ENCODE data around the gene IFRD2. TPM values are rescaled to one million over a fixed set of nuclear protein-coding genes. Genes with fewer than 3 reads are reported as not detected.

Gene IFRD2
- total RNA-seq, 1 experiment from 2014 or later: 89.5 TPM

GRCh38 chr3:50340448-50341329 is 48.5 kb upstream of the IFRD2 start, which contains the start of gene RASSF1:
Gene RASSF1, minus strand, starts transcription at chr3:50340836. Its CDS starts 31 bp downstream, at chr3:50340805.
- Mint-ChIP-seq H3K4me3 (ENCODE audit: unreplicated experiment) (peak within 1 kb of the TSS; percentile 15), H3K27ac (ENCODE audit: unreplicated experiment) (no peak within 1 kb of the TSS), H3K9me3 (ENCODE audit: unreplicated experiment) (no peaks in the 10 kb centered on the region), H3K36me3 (ENCODE audit: insufficient read depth, unreplicated experiment) (peaks cover 23% of the 10 kb centered on the region), H3K27me3 (ENCODE audit: insufficient read depth, unreplicated experiment) (no peaks in the 10 kb centered on the region), H3K4me1 (ENCODE audit: low read depth, unreplicated experiment) (peaks cover 12% of the 10 kb centered on the region)
- intact Hi-C loops (cut with micrococcal nuclease; ENCODE audit: unreplicated experiment): no loop called here
- no peaks in the 10 kb centered on the region for H3K9me3 ChIP-seq
- no peaks in the 10 kb centered on the region for H3K27me3 ChIP-seq (replicated peaks; ENCODE audit: control insufficient read depth, insufficient read depth, low read length)
- POLR2A ChIA-PET: no interaction called here
- peak within 1 kb of the TSS; percentile 37 for H3K4me3 ChIP-seq (ENCODE audit: low read depth, low read length)
- TF ChIP-seq CTCF (IDR thresholded peaks at IDR 0.05; ENCODE audit: insufficient read depth in 1 of 2, low read depth in 1 of 2, low read length in 1 of 2, severe bottlenecking in 1 of 2, unreplicated experiment in 1 of 2): no peak
- no peaks in the 10 kb centered on the region for H3K36me3 ChIP-seq (ENCODE audit: control insufficient read depth, insufficient read depth, low read length)
- CTCF ChIA-PET: interaction anchor here (0.9 kb wide), 1 partner anchor 11 kb away, joined by 3 read pairs; no protein-coding TSS in a partner anchor
- DNase-seq: peak in 1 of 2 experiments; percentile 34
- peaks cover 12% of the 10 kb centered on the region for H3K4me1 ChIP-seq
- no TSS peak for BruUV-seq (replicated peaks)

GRCh38 chr3:50340147-50340447 is 47.9 kb upstream of the IFRD2 start:
- Mint-ChIP-seq H3K9me3 (ENCODE audit: unreplicated experiment) (no peaks in the 10 kb centered on the region), H3K4me3 (ENCODE audit: unreplicated experiment) (peak overlapping the region; percentile 15), H3K27ac (ENCODE audit: unreplicated experiment) (no peak overlapping the region), H3K27me3 (ENCODE audit: insufficient read depth, unreplicated experiment) (no peaks in the 10 kb centered on the region), H3K36me3 (ENCODE audit: insufficient read depth, unreplicated experiment) (peaks cover 29% of the 10 kb centered on the region), H3K4me1 (ENCODE audit: low read depth, unreplicated experiment) (peaks cover 11% of the 10 kb centered on the region)
- H3K4me1 ChIP-seq: peaks cover 16% of the 10 kb centered on the region
- no peak for DNase-seq
- no peak for TF ChIP-seq CTCF (IDR thresholded peaks at IDR 0.05; ENCODE audit: insufficient read depth in 1 of 2, low read depth in 1 of 2, low read length in 1 of 2, severe bottlenecking in 1 of 2, unreplicated experiment in 1 of 2)
- no peaks in the 10 kb centered on the region for H3K9me3 ChIP-seq
- peak overlapping the region; percentile 37 for H3K4me3 ChIP-seq (ENCODE audit: low read depth, low read length)
- intact Hi-C loops (cut with micrococcal nuclease; ENCODE audit: unreplicated experiment): no loop called here
- ChIA-PET CTCF (interaction anchor here (0.9 kb wide), 1 partner anchor 11 kb away, joined by 3 read pairs; no protein-coding TSS in a partner anchor), POLR2A (no interaction called here)
- no peaks in the 10 kb centered on the region for H3K36me3 ChIP-seq (ENCODE audit: control insufficient read depth, insufficient read depth, low read length)
- no TSS peak for BruUV-seq (replicated peaks)
- H3K27me3 ChIP-seq (replicated peaks; ENCODE audit: control insufficient read depth, insufficient read depth, low read length): no peaks in the 10 kb centered on the region

GRCh38 chr3:50339485-50340146 is 47.4 kb upstream of the IFRD2 start:
- Mint-ChIP-seq H3K36me3 (ENCODE audit: insufficient read depth, unreplicated experiment) (peaks cover 33% of the 10 kb centered on the region), H3K4me1 (ENCODE audit: low read depth, unreplicated experiment) (peaks cover 11% of the 10 kb centered on the region), H3K9me3 (ENCODE audit: unreplicated experiment) (no peaks in the 10 kb centered on the region), H3K4me3 (ENCODE audit: unreplicated experiment) (peak overlapping the region; percentile 15), H3K27ac (ENCODE audit: unreplicated experiment) (no peak overlapping the region), H3K27me3 (ENCODE audit: insufficient read depth, unreplicated experiment) (no peaks in the 10 kb centered on the region)
- Histone ChIP-seq H3K4me1 (peaks cover 16% of the 10 kb centered on the region), H3K27me3 (replicated peaks; ENCODE audit: control insufficient read depth, insufficient read depth, low read length) (no peaks in the 10 kb centered on the region), H3K4me3 (ENCODE audit: low read depth, low read length) (no peak overlapping the region), H3K36me3 (ENCODE audit: control insufficient read depth, insufficient read depth, low read length) (no peaks in the 10 kb centered on the region), H3K9me3 (no peaks in the 10 kb centered on the region)
- BruUV-seq (replicated peaks): no TSS peak
- no peak for DNase-seq
- intact Hi-C loops (cut with micrococcal nuclease; ENCODE audit: unreplicated experiment): no loop called here
- TF ChIP-seq CTCF (IDR thresholded peaks at IDR 0.05; ENCODE audit: insufficient read depth in 1 of 2, low read depth in 1 of 2, low read length in 1 of 2, severe bottlenecking in 1 of 2, unreplicated experiment in 1 of 2): no peak
- CTCF ChIA-PET: no interaction called here
- POLR2A ChIA-PET: no interaction called here

Measured in Caco-2 (cell line).